Fibroblast of skin of back (primary cell): ENCODE measurements around the gene SIGLEC9.
"Not testable (repeated sequence)": the region's sequence is repeated elsewhere in the genome, so short reads cannot be mapped to it uniquely, and the experiment has no call there.

Source experiments
- DNase-seq: peaks from one replicate; pipeline ENCODE4 v3.0.0-alpha.2; 2013

Gene SIGLEC9

GRCh38 chr19:51123802-51124201 lies 904 bp upstream of the SIGLEC9 start:
- no peak for DNase-seq

GRCh38 chr19:51124216-51124615 lies 490 bp upstream of the SIGLEC9 start:
- DNase-seq = no peak

GRCh38 chr19:51125421-51126075 lies 842 bp downstream of the SIGLEC9 start:
- DNase-seq = no peak

- no peak for DNase-seq
Observed at GRCh38 chr19:51127032-51127431, 2.3 kb downstream of the SIGLEC9 start.

GRCh38 chr19:51127755-51128154 lies 3.0 kb downstream of the SIGLEC9 start:
- DNase-seq = peak; percentile 66

- DNase-seq = no peak
Observed at GRCh38 chr19:51128227-51128626, 3.5 kb downstream of the SIGLEC9 start.

GRCh38 chr19:51129716-51130115 lies 5.0 kb downstream of the SIGLEC9 start:
- no peak for DNase-seq

- DNase-seq = peak; percentile 39
Observed at GRCh38 chr19:51131780-51132680, 7.3 kb downstream of the SIGLEC9 start.

GRCh38 chr19:51135004-51135403 lies 10.3 kb downstream of the SIGLEC9 start:
- no peak for DNase-seq

- DNase-seq = no peak
Observed at GRCh38 chr19:51135986-51136762, 11.5 kb downstream of the SIGLEC9 start.

- no peak for DNase-seq
Observed at GRCh38 chr19:51136851-51137551, 12.3 kb downstream of the SIGLEC9 start.

- no peak for DNase-seq
Observed at GRCh38 chr19:51137792-51138425, 13.2 kb downstream of the SIGLEC9 start.

- no peak for DNase-seq
Observed at GRCh38 chr19:51138549-51138979, 13.9 kb downstream of the SIGLEC9 start.

GRCh38 chr19:51139299-51140014 lies 14.8 kb downstream of the SIGLEC9 start:
- DNase-seq = no peak

GRCh38 chr19:51140441-51140840 lies 15.7 kb downstream of the SIGLEC9 start:
- no peak for DNase-seq

GRCh38 chr19:51141181-51141580 lies 16.5 kb downstream of the SIGLEC9 start:
- DNase-seq = no peak

- DNase-seq = no peak
Observed at GRCh38 chr19:51142119-51142518, 17.4 kb downstream of the SIGLEC9 start, which contains the start of gene SIGLEC7. Gene SIGLEC7, plus strand, starts transcription at chr19:51142301. Its CDS starts 69 bp downstream, at chr19:51142370.

GRCh38 chr19:51142809-51143475 lies 18.2 kb downstream of the SIGLEC9 start:
- not testable (repeated sequence) for DNase-seq

- DNase-seq = no peak
Observed at GRCh38 chr19:51143486-51143885, 18.8 kb downstream of the SIGLEC9 start.

- DNase-seq = no peak
Observed at GRCh38 chr19:51144482-51145045, 19.9 kb downstream of the SIGLEC9 start.
